OCI-M2 (cell line): ENCODE results near the gene TDRD12.
"Not testable (repeated sequence)": the region's sequence is repeated elsewhere in the genome, so short reads cannot be mapped to it uniquely, and the experiment has no call there.

Experiments used
- DNase-seq: peaks from one replicate; lab custom pipeline; 2025; ENCODE audit not compliant: unreplicated experiment; lab: John Stamatoyannopoulos, UW

The TDRD12 gene

GRCh38 chr19:32746631-32747196, 27.1 kb downstream of the TDRD12 start:
- not testable (repeated sequence) for DNase-seq

GRCh38 chr19:32748497-32748896, 28.9 kb downstream of the TDRD12 start:
- DNase-seq: no peak

GRCh38 chr19:32748948-32749347, 29.4 kb downstream of the TDRD12 start:
- no peak for DNase-seq

- DNase-seq: no peak
Observed at GRCh38 chr19:32749361-32749760, 29.8 kb downstream of the TDRD12 start.

GRCh38 chr19:32750441-32751055, 31.0 kb downstream of the TDRD12 start:
- no peak for DNase-seq

- DNase-seq: no peak
Observed at GRCh38 chr19:32751066-32751465, 31.5 kb downstream of the TDRD12 start.

GRCh38 chr19:32757189-32757588, 37.6 kb downstream of the TDRD12 start:
- DNase-seq: no peak

- DNase-seq: not testable (repeated sequence)
Observed at GRCh38 chr19:32765365-32765764, 45.8 kb downstream of the TDRD12 start.

- no peak for DNase-seq
Observed at GRCh38 chr19:32767951-32768679, 48.5 kb downstream of the TDRD12 start.

- DNase-seq: no peak
Observed at GRCh38 chr19:32771596-32771995, 52.0 kb downstream of the TDRD12 start.

- no peak for DNase-seq
Observed at GRCh38 chr19:32773126-32773525, 53.6 kb downstream of the TDRD12 start.

- no peak for DNase-seq
Observed at GRCh38 chr19:32779082-32779481, 59.5 kb downstream of the TDRD12 start.

- no peak for DNase-seq
Observed at GRCh38 chr19:32781280-32781679, 61.7 kb downstream of the TDRD12 start.

GRCh38 chr19:32782089-32782488, 62.5 kb downstream of the TDRD12 start:
- not testable (repeated sequence) for DNase-seq

- not testable (repeated sequence) for DNase-seq
Observed at GRCh38 chr19:32787161-32787813, 67.7 kb downstream of the TDRD12 start.

GRCh38 chr19:32787895-32788294, 68.3 kb downstream of the TDRD12 start:
- DNase-seq: not testable (repeated sequence)

GRCh38 chr19:32789429-32789828, 69.9 kb downstream of the TDRD12 start:
- DNase-seq: no peak

- DNase-seq: no peak
Observed at GRCh38 chr19:32798201-32798600, 78.6 kb downstream of the TDRD12 start.

GRCh38 chr19:32800191-32800590, 80.6 kb downstream of the TDRD12 start:
- DNase-seq: no peak

- DNase-seq: no peak
Observed at GRCh38 chr19:32800754-32801153, 81.2 kb downstream of the TDRD12 start.

GRCh38 chr19:32802840-32803239, 83.3 kb downstream of the TDRD12 start:
- DNase-seq: no peak

- no peak for DNase-seq
Observed at GRCh38 chr19:32808236-32808635, 88.7 kb downstream of the TDRD12 start.
